Measurements from ENCODE around the gene LRFN4. TPM values are rescaled to one million over a fixed set of nuclear protein-coding genes. Genes with fewer than 3 reads are reported as not detected.

LRFN4 gene
- total RNA-seq, 1 experiment from 2014 or later = 77.1 TPM

DNA sequence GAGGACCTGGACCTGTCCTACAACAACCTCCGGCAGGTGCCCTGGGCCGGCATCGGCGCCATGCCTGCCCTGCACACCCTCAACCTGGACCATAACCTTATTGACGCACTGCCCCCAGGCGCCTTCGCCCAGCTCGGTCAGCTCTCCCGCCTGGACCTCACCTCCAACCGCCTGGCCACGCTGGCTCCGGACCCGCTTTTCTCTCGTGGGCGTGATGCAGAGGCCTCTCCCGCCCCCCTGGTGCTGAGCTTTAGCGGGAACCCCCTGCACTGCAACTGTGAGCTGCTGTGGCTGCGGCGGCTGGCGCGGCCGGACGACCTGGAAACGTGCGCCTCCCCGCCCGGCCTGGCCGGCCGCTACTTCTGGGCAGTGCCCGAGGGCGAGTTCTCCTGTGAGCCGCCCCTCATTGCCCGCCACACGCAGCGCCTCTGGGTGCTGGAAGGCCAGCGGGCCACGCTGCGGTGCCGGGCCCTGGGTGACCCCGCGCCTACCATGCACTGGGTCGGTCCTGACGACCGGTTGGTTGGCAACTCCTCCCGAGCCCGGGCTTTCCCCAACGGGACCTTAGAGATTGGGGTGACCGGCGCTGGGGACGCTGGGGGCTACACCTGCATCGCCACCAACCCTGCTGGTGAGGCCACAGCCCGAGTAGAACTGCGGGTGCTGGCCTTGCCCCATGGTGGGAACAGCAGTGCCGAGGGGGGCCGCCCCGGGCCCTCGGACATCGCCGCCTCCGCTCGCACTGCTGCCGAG lies 1.5 kb downstream of the LRFN4 start:
- no peak for DNase-seq (ENCODE audit: low read depth)

DNA sequence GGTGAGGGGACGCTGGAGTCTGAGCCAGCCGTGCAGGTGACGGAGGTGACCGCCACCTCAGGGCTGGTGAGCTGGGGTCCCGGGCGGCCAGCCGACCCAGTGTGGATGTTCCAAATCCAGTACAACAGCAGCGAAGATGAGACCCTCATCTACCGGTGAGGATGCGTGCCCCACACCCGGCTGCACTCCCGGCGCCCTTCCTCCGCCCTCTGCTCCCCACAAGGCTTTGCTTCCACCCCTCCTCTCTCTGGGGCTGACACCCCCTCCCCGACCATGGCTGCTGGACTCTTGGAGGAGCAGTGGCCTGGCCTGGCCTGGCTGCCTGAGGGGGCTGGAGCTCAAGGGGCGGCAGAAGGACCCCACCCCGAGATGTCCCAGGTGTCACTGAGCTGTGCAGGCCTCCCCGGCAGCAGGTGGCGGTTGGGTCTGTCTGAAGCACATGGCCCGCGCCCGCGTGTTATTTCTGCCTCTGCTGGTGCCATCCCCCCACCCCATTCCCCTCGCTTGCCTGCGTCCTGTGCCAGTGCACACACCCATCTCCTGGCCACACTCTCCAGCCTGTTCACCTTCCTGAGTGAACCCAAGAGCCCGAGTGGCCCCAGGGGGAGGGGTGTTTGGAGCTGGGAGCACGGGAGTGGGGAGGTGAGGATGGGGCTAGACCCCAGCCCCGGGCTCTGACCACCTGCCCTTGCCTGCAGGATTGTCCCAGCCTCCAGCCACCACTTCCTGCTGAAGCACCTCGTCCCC lies 2.2 kb downstream of the LRFN4 start:
- no peak for DNase-seq (ENCODE audit: low read depth)

DNA sequence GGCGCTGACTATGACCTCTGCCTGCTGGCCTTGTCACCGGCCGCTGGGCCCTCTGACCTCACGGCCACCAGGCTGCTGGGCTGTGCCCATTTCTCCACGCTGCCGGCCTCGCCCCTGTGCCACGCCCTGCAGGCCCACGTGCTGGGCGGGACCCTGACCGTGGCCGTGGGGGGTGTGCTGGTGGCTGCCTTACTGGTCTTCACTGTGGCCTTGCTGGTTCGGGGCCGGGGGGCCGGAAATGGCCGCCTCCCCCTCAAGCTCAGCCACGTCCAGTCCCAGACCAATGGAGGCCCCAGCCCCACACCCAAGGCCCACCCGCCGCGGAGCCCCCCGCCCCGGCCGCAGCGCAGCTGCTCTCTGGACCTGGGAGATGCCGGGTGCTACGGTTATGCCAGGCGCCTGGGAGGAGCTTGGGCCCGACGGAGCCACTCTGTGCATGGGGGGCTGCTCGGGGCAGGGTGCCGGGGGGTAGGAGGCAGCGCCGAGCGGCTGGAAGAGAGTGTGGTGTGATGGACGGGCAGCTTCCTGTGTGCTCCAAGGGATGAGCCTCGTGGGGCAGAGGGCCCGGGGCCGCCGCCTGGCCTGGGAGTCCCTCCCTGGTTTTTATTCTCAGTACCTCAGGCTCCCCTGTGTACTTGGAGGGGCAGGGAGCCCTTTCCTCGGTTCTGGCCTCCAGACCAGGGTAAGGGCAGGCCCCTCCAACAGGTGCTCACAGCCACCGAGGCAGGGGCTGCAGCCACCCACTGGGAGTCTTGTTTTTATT lies 3.0 kb downstream of the LRFN4 start:
- no peak for DNase-seq (ENCODE audit: low read depth)

DNA sequence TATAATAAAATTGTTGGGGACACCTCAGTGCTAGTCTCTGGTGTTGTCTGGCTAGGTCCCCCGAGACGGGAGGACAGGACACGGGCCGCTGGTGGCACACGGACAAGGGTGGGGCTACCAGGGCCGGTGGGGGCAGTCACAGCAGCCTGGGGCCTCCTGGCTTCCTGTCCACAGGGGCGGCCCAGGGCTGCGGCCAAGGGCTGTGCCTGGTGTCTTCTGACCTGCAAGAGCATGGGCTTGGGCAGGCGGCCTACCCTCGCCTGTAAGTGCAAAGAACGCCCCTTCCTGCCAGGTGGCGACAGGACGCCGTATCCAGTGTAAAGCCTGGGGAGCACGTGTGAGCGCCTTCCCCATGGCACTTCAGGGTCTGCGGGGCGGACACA lies 3.6 kb downstream of the LRFN4 start:
- DNase-seq (ENCODE audit: low read depth) = no peak

DNA sequence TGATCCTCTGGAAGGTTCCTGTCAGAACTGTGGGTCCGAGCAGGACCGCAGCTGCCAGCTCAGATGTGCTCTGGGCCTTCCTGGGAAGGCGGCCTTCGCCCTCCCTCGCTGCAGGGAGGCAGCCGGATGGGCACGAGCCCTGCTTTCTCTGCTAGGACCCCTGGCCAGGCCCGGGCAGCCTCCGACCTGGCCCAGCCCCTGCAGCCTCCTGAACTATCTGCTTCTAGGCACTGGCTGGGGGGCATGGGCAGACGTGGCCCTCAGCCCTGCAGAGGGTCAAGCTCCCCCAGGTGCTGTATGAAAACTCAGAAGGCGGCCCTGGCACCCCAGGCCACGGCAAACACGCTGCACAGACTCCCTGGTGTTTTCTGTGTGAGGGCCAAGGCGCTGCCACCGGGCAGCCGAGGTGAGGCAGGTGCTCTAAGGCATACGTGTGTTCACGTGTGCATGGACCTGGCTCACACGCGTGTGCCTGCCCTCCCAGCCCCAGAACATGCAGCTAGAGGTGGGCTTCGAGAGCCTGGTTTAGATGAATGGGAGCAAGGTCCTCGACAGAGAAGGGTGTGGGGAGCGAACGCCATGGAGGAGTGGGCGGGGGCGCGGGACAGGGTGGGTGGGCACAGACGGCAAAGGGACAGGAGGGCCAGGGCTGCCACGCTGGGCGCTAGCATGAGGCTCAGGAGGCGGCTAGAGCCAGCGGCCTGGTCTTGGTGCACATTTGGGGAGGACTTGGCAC lies 4.3 kb downstream of the LRFN4 start:
- no peak for DNase-seq (ENCODE audit: low read depth)

DNA sequence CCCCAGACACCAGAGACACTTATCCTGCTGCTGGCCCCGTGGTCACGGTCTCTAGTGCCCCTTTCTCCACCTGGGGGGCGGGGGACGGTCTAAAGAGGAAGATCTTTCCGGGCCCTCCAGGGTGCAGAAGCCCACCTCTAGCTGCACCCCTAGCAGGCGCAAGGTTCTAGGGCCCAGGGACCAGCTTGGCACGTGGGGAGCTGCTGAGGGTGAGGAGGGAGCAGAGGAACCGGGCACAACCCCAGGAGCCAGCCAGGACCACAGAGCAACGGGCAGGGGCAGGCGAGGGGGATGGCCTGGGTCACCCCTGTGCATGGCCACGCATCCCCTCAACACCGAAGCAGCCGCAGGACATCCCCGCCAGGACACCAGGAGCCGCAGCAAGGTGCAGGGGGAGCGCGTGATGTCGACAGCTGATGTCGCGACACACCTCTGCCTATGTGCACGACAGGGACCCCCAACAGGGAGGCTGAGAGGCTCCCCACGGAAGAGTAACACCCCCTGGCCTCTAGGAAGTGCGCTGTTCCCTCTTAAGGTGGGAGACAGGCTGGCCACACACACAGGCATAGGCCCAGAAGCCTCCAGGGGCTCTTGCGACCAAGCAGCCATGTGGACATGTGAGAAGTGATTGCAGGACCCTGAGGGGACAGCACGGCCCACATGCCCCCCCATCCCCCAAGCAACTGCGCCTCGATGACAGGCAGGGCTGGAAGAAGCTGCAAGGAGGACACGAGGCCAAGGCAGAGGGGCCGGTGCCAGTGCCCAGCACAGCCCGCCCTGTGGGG lies 5.1 kb downstream of the LRFN4 start:
- no peak for DNase-seq (ENCODE audit: low read depth)

DNA sequence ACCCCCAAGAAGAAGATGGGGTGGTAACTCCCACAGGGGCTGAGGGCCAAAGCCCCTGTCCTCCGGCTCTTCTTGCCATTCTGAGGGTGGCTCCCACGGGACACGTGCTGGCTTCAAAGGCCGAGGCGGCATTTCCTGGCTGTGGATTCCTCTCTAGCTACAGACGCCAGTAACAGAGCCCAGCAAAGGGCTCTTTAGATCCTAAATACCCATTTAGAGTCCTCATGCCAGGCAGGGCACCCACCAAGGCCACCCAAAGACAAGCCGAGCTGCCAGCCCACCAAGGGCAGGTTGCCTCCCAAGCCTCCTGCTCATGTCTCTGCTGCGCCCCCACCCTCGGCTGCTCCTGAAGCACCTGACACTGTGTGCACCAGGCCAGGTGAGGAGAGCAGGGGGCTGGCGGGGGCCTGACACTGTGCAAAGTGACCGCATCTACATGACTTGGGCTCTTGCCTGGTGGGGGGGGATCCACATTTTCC lies 5.7 kb downstream of the LRFN4 start:
- DNase-seq (ENCODE audit: low read depth) = no peak

DNA sequence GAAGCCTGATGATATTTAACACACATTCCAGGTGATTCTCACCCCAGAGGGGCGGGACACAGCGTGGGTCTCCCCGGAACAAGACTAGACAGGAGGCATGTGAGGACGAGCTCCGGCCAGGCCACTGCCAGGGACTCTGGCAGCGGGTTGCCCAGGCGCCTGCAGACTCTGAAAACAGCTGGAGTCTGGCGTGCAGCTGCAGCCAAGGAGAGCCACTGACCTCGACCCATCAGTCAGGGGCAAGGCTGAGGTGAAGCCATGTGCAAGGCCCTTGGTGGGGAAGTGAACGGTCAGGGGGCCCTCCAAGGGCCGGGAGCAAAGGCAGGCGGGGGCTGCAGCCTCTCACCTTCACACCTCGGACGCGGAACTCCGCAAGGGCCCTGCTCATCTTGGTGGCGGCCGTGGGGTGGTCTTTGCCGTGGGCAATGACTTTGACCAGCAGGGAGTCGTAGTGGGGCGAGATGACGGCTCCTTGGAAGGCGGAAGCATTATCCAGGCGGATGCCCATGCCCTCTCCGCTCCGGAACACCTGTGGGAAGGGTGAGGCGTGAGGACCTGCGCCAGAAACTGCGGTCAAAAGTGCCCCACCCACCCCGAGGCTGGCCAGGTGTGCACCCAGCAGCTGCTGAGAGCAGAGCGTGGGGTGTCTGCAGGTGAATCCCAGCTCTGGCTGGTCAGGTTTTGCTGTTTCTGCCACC lies 6.7 kb downstream of the LRFN4 start:
- no peak for DNase-seq (ENCODE audit: low read depth)

DNA sequence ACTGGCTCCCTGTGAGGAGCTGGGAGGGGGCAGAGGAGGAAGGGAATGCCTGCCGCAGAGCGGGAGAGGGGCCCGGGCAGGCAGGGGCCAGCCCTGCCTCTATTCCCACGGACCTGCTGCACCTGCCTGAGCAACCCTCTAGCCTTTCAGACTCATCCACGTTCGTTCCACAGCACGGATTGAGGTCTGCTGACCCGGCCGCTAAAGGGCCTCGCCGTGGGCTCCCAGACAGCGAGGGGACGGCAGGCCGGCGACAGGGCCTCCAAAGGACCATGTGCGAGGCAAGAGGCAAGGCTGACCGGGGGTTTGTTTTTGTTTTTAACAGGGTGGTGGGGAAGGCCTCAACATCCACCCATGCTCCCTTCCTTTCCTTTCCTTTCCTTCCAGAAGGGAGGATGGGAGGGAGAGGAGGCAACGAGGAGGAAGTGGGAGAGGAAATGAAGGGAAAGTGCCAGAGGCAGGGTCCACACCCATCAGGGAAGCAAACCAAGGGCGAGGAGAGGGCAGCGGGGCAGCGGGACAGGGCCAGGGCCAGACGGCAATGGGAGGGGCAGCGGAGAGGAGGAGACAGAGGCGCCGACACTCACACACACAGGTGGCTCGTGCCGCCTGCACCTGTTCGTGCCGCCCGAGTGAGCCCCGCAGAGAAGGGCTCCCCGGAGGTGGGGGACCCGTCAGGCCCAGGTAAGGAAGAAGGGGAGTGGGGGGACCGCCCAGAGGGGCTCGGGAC lies 7.5 kb downstream of the LRFN4 start:
- DNase-seq (ENCODE audit: low read depth) = no peak

DNA sequence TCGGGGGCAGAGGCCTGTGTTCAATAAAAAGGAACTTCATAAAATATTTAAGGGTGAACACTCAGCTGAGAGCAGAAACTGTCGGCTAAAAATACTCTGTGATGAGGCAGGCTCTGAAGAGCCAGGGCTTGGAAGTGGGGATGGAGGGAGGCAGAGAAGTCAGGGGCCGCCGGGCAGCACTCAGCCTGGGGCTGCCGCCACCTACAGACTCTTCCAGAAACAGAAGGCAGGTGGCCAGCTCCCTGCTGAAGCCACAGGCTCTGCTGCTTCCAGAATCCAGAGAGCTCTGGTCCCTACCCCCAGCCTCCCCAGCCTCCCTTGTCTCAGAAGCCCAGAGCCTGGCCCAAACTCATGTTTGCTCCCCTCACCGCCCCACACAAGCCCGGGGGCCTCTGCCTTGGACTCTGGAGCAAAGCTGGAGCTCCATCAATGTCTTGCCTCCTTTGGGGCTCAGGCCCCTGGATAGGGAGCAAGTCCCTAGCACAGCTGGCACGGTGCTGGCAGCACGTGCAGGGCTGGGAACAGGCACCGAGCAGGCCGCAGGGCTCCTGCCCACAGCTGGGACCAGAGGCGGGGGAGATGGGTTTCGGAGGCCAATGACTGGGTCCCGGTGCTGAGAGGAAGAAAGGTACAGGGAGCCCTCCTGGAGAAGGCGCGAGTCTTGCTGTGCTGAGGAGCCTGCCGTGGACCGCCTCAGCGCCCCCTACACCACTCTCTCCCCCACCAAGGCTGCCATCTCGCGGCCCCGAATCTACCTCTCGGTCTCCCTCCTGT lies 8.2 kb downstream of the LRFN4 start:
- no peak for DNase-seq (ENCODE audit: low read depth)

DNA sequence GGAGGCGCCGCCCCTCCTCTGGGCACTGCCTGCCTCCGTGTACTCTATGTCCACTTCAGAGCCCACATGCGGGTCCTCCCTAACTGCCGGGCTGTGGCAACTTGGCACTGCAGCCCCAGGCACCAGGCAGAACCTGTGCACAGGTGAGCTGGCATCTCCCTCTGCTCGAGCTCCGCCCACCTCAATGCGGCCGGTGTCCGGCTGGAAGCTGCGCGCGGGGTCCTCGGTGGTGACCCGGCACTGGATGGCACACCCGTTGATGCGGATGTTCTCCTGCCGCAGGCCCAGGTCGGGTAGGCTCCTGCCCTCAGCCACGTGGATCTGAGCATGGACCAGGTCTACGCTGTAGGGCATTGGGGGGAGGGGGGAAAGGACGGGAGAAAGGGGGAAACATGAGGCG lies 9.1 kb downstream of the LRFN4 start:
- no peak for DNase-seq (ENCODE audit: low read depth)

DNA sequence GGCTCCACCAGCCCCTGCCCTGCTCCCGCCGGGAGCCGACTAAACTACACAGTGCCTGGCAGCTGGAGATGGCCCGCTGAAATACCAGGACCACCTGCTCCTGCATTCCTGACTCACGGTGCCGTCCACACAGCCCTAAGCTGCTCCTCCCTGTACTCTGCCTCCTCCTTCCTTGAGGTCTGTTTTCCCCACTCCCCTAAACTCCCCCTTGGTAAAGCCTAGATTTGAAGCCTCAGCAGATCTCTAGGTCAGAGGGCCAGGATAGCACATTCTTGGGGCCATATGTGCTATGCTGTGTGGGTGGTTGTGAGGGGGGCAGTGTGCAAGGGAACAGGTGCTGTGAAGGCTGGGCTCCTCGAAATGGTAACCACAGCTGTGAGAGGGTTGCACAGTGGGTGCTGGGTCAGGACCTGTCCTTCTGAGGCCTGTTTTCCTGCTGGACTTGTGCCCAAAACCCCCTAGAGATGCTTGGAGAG lies 9.7 kb downstream of the LRFN4 start:
- no peak for DNase-seq (ENCODE audit: low read depth)

DNA sequence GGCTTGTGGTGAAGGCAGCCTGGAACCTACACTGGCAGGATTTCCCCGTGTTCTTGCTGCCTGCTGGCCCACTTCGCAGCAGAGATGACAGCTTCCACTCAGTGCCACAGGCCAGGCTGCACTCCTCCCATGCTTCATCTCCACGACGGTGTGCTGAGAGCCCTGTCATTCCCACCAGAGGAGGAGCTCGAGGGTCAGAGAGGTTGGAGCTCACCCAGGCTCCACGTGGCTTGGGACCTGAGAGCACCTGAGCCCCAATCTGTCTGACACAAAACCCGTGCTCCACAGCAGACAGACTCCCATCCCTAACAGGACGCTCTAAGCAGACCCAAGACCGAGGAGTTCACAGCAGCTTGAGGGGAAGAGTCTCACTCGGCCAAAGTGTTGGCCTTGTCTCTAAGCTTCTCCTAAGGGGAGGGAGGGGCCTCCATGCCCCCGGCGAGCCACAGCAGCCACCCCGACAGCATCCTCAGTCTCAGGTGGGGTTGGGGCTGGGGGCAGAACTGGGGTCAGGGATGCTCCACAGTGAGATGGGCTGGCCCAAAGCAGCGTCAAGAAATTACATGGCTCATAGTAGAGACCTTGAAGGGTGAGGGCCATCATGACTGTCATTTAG lies 10.7 kb downstream of the LRFN4 start:
- no peak for DNase-seq (ENCODE audit: low read depth)

DNA sequence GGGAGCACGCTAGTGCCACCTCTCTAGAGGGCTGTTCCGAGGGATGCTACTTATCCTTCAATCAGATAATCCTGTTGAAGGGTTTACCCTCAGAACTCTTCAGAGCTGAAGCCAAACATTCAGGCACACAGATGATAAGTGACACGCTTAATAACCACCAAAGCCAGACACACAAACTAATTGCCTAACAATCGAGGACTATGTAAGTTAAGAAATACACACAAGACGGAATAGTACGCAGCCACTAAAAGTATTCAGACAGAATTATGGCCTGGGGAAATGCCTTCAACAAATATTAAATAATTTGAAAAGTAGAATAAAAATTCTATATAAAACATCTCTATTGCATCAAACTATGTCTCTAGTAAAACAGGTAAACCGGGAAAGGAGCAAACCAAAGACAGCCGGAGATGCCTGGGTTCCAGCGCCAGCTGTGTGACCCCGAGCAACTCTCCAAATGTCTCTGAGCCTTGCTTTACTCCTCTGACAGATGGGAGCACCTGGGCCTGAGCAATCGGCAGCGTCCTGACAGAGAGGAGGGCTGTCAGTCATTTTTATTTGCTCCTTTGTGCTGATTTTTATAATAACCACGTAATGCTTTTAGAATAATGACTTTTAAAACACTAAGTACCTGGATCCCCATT lies 11.3 kb downstream of the LRFN4 start:
- no peak for DNase-seq (ENCODE audit: low read depth)

DNA sequence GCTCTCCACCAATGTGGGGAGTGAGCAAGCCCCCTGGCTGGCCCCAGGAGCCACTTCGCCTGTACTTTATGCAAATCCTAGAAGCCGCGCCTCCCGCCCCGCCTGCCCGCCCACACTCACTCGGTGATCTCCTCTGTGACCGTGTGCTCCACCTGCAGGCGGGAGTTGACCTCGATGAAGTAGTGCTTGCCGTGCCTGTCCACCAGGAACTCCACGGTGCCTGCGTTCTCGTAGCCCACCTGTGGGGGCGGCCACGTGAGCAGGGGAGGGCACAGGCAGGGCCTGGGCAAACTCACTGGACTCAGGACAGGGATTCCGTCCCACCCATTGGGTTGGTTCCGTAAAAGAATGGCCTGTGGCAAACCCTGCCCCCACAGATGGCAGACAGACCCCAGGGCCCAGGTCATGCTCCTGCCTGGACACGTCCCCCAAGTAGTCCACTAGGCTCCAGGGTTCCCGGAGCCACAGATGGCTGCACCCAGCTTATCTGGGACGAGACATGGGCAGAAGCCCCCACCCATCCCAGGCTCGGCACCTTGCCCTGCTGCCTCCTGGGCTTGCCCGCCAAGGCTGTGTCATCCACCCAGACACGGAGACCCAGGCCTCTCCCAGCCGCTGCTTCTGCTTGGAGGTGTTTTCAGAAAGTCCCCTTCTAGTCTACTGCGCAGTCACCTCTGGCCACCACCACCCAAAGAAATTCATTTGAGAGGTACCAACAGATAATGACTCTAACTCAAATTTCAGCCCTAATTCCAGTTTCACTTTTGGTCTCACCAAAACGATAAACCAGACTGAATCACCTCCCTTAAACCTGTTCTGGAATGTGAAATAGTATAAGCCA lies 12.1 kb downstream of the LRFN4 start:
- DNase-seq (ENCODE audit: low read depth) = no peak

DNA sequence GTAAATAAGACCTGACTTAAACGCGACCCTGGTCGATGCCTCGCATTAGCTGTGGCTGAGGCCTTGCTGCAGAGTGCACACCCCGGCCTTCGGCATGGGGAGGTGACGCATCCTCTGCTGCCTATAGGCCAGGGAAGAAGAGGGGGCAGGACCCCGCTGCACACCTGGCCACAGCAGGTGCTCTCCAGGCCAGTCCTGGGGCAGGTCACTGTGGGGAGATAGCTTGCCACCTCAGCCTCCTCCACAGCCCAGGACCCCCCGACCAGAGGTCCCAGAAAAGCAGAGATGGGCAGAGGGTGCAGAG lies 12.7 kb downstream of the LRFN4 start:
- no peak for DNase-seq (ENCODE audit: low read depth)

DNA sequence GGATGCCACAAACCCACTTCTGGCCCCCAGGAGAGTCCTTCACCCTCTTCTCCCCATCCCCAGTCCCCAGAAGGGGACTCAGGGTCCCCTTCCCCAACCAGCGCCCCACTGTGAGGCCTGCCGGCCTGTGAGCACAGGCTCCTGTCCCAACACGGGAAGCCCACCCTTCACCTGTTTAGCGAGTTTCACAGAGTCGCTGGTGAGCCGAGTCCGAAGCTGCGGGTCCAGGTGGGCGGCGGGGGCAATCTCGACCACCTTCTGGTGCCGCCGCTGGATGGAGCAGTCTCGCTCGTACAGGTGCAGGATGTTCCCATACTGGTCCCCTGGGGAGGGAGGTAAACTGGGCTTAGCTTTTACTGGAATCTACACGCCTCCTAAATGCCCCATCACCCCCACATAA lies 13.3 kb downstream of the LRFN4 start:
- no peak for DNase-seq (ENCODE audit: low read depth)
